Measurements from ENCODE around the gene MEIKIN. TPM values are rescaled to one million over a fixed set of nuclear protein-coding genes. Genes with fewer than 3 reads are reported as not detected.

Gene MEIKIN
- total RNA-seq, 1 experiment from 2014 or later, result not detected

GRCh38 chr5:131795228-131795627 is 150.2 kb downstream of the MEIKIN start:
- no peak for TF ChIP-seq CTCF (IDR thresholded peaks at IDR 0.05; ENCODE audit: unreplicated experiment)
- CTCF ChIA-PET, result no interaction called here
- peaks cover 42% of the 10 kb centered on the region for H3K36me3 Mint-ChIP-seq (ENCODE audit: insufficient read depth, unreplicated experiment)

GRCh38 chr5:131794586-131794985 is 150.9 kb downstream of the MEIKIN start:
- Mint-ChIP-seq H3K4me1 (ENCODE audit: low read depth, unreplicated experiment) (peaks cover 24% of the 10 kb centered on the region), H3K4me3 (ENCODE audit: low read depth, unreplicated experiment) (peak overlapping the region; percentile 95)
- no TSS peak for BruUV-seq (replicated peaks)

More at GRCh38 chr5:131795228-131795627, 150.2 kb downstream of the MEIKIN start:
- Mint-ChIP-seq H3K4me3 (ENCODE audit: low read depth, unreplicated experiment) (peak overlapping the region; percentile 95), H3K4me1 (ENCODE audit: low read depth, unreplicated experiment) (peaks cover 19% of the 10 kb centered on the region), H3K9me3 (ENCODE audit: low read depth, unreplicated experiment) (no peaks in the 10 kb centered on the region), H3K27me3 (ENCODE audit: unreplicated experiment) (no peaks in the 10 kb centered on the region), H3K27ac (ENCODE audit: unreplicated experiment) (peak overlapping the region; percentile 94)
- BruUV-seq (replicated peaks), result no TSS peak
- no peak for DNase-seq
- intact Hi-C loops (cut with micrococcal nuclease; ENCODE audit: unreplicated experiment), result loop anchor here (5.0 kb wide), 3 partner anchors 158 to 212 kb away; partner anchors contain the start of gene RAPGEF6

GRCh38 chr5:131792896-131793295 is 152.6 kb downstream of the MEIKIN start:
- intact Hi-C loops (cut with micrococcal nuclease; ENCODE audit: unreplicated experiment), result no loop called here
- H3K4me1 Mint-ChIP-seq (ENCODE audit: low read depth, unreplicated experiment), result peaks cover 28% of the 10 kb centered on the region

More at GRCh38 chr5:131794586-131794985, 150.9 kb downstream of the MEIKIN start:
- Mint-ChIP-seq H3K36me3 (ENCODE audit: insufficient read depth, unreplicated experiment) (peaks cover 42% of the 10 kb centered on the region), H3K27ac (ENCODE audit: unreplicated experiment) (no peak overlapping the region), H3K9me3 (ENCODE audit: low read depth, unreplicated experiment) (peaks cover 3% of the 10 kb centered on the region), H3K27me3 (ENCODE audit: unreplicated experiment) (no peaks in the 10 kb centered on the region)
- intact Hi-C loops (cut with micrococcal nuclease; ENCODE audit: unreplicated experiment), result no loop called here
- TF ChIP-seq CTCF (IDR thresholded peaks at IDR 0.05; ENCODE audit: unreplicated experiment), result no peak
- DNase-seq, result no peak
- CTCF ChIA-PET, result no interaction called here

GRCh38 chr5:131791866-131792265 is 153.6 kb downstream of the MEIKIN start:
- BruUV-seq (replicated peaks), result no TSS peak
- intact Hi-C loops (cut with micrococcal nuclease; ENCODE audit: unreplicated experiment), result loop anchor here (2.0 kb wide), 1 partner anchor 17 kb away; no protein-coding TSS in a partner anchor
- CTCF ChIA-PET, result no interaction called here

More at GRCh38 chr5:131792896-131793295, 152.6 kb downstream of the MEIKIN start:
- H3K27ac Mint-ChIP-seq (ENCODE audit: unreplicated experiment), result no peak overlapping the region
- DNase-seq, result no peak
- peaks cover 42% of the 10 kb centered on the region for H3K36me3 Mint-ChIP-seq (ENCODE audit: insufficient read depth, unreplicated experiment)
- no peak for TF ChIP-seq CTCF (IDR thresholded peaks at IDR 0.05; ENCODE audit: unreplicated experiment)
- CTCF ChIA-PET, result no interaction called here
- no peaks in the 10 kb centered on the region for H3K27me3 Mint-ChIP-seq (ENCODE audit: unreplicated experiment)
- H3K9me3 Mint-ChIP-seq (ENCODE audit: low read depth, unreplicated experiment), result peaks cover 5% of the 10 kb centered on the region
- H3K4me3 Mint-ChIP-seq (ENCODE audit: low read depth, unreplicated experiment), result no peak overlapping the region
- no TSS peak for BruUV-seq (replicated peaks)

More at GRCh38 chr5:131791866-131792265, 153.6 kb downstream of the MEIKIN start:
- H3K36me3 Mint-ChIP-seq (ENCODE audit: insufficient read depth, unreplicated experiment), result peaks cover 35% of the 10 kb centered on the region
- H3K27ac Mint-ChIP-seq (ENCODE audit: unreplicated experiment), result no peak overlapping the region
- peaks cover 34% of the 10 kb centered on the region for H3K4me1 Mint-ChIP-seq (ENCODE audit: low read depth, unreplicated experiment)
- no peak for TF ChIP-seq CTCF (IDR thresholded peaks at IDR 0.05; ENCODE audit: unreplicated experiment)
- H3K9me3 Mint-ChIP-seq (ENCODE audit: low read depth, unreplicated experiment), result peaks cover 5% of the 10 kb centered on the region
- no peak overlapping the region for H3K4me3 Mint-ChIP-seq (ENCODE audit: low read depth, unreplicated experiment)
- DNase-seq, result no peak
- H3K27me3 Mint-ChIP-seq (ENCODE audit: unreplicated experiment), result no peaks in the 10 kb centered on the region

Measured in Calu3 (cell line).